ENCODE results near the gene CUX1. TPM values are rescaled to one million over a fixed set of nuclear protein-coding genes. Genes with fewer than 3 reads are reported as not detected.

CUX1 gene
- total RNA-seq, 1 donor, result 46.2 TPM

- no peak for TF ChIP-seq CTCF (IDR thresholded peaks at IDR 0.05; ENCODE audit: insufficient read depth, low read depth, low read length)
- no peak for DNase-seq (ENCODE audit: low read depth)
- no peak overlapping the region for H3K4me3 ChIP-seq (ENCODE audit: low read depth, low read length)
Measured at GRCh38 chr7:101993311-101993710, 175.9 kb downstream of the CUX1 start.

GRCh38 chr7:101995121-101995520 is 177.7 kb downstream of the CUX1 start:
- H3K4me3 ChIP-seq (ENCODE audit: low read depth, low read length), result no peak overlapping the region
- no peak for TF ChIP-seq CTCF (IDR thresholded peaks at IDR 0.05; ENCODE audit: insufficient read depth, low read depth, low read length)
- DNase-seq (ENCODE audit: low read depth), result no peak

GRCh38 chr7:101996131-101996691 is 178.8 kb downstream of the CUX1 start:
- TF ChIP-seq CTCF (IDR thresholded peaks at IDR 0.05; ENCODE audit: insufficient read depth, low read depth, low read length), result no peak
- DNase-seq (ENCODE audit: low read depth), result no peak
- no peak overlapping the region for H3K4me3 ChIP-seq (ENCODE audit: low read depth, low read length)

GRCh38 chr7:101996876-101997275 is 179.4 kb downstream of the CUX1 start:
- TF ChIP-seq CTCF (IDR thresholded peaks at IDR 0.05; ENCODE audit: insufficient read depth, low read depth, low read length), result no peak
- no peak overlapping the region for H3K4me3 ChIP-seq (ENCODE audit: low read depth, low read length)
- no peak for DNase-seq (ENCODE audit: low read depth)

- TF ChIP-seq CTCF (IDR thresholded peaks at IDR 0.05; ENCODE audit: insufficient read depth, low read depth, low read length), result no peak
- DNase-seq (ENCODE audit: low read depth), result no peak
- no peak overlapping the region for H3K4me3 ChIP-seq (ENCODE audit: low read depth, low read length)
Measured at GRCh38 chr7:101998029-101998905, 180.8 kb downstream of the CUX1 start.

GRCh38 chr7:101998906-101999240 is 181.4 kb downstream of the CUX1 start:
- no peak overlapping the region for H3K4me3 ChIP-seq (ENCODE audit: low read depth, low read length)
- no peak for DNase-seq (ENCODE audit: low read depth)
- TF ChIP-seq CTCF (IDR thresholded peaks at IDR 0.05; ENCODE audit: insufficient read depth, low read depth, low read length), result no peak

Measured in fibroblast of villous mesenchyme (primary cell).